HepG2 (cell line): Measurements from ENCODE around the gene MTUS2. TPM values are rescaled to one million over a fixed set of nuclear protein-coding genes. Genes with fewer than 3 reads are reported as not detected.

Experiments
- ATAC-seq: fragments of 200-7000 bp; cut with Tn5 transposase; 3 replicates; pipeline ENCODE4 v1.9.1; 2020; ENCODE audit warnings: mild to moderate bottlenecking, moderate library complexity
- BruUV-seq: library from RNA; stranded (reverse); fragments of 400-500 nt; replicated peaks from 2 replicates; lab custom pipeline; 2021; lab: Mats Ljungman, UMichigan
- CTCF ChIA-PET: fragments of 300-600 bp; formaldehyde crosslinking; extraction: SDS; loops from one replicate; lab custom pipeline; 2021; ENCODE audit warnings: low total read pairs, inconsistent platforms, low intra/inter-chr PET ratio; lab: Yijun Ruan, JAX
- POLR2A ChIA-PET: fragments of 350-600 bp; sonication (Branson Sonifier 250); formaldehyde crosslinking; loops from one replicate; lab custom pipeline; 2020; ENCODE audit warnings: antibody characterized with exemption, inconsistent platforms; lab: Yijun Ruan, JAX
- DNase-seq: peaks from one replicate; pipeline ENCODE4 v3.0.0-alpha.2; 2015; ENCODE audit warnings: low spot score
- FAIRE-seq: peaks from 3 replicates; lab custom pipeline; 2011; peaks lifted over from hg19 to GRCh38; lab: Jason Lieb, UNC
- H2AFZ ChIP-seq: one replicate; pipeline ENCODE4 v1.6.1; 2011; ENCODE audit warnings: low read length, inconsistent platforms
- H3K27ac ChIP-seq: fragments of 300-600 bp; 3 replicates; pipeline ENCODE4 v1.8.0; 2011; ENCODE audit warnings: mixed run types, mild to moderate bottlenecking, mixed read lengths, low read length, inconsistent platforms; ENCODE audit not compliant: insufficient read depth; ENCODE audit errors: extremely low read length
- H3K27me3 ChIP-seq, 2 experiments: fragments of 200-600 bp in 1 of 2; 2 replicates in 1 of 2; 3 replicates in 1 of 2; pipeline versions ENCODE4 v1.6.0 to v1.8.0; 2011; ENCODE audit warnings: low read length in 2 of 2, mild to moderate bottlenecking in 2 of 2, moderate library complexity in 2 of 2, inconsistent platforms in 1 of 2; ENCODE audit not compliant: insufficient read depth in 2 of 2, control insufficient read depth in 1 of 2
- H3K36me3 ChIP-seq, 2 experiments: fragments of 200-600 bp in 1 of 2; replicated peaks in 1 of 2; 2 replicates in 1 of 2; 3 replicates in 1 of 2; pipeline versions ENCODE4 v1.5.1 to v1.8.0; 2011; ENCODE audit warnings: low read length in 2 of 2, inconsistent platforms in 1 of 2; ENCODE audit not compliant: insufficient read depth in 2 of 2, control insufficient read depth in 1 of 2
- H3K4me1 ChIP-seq: 2 replicates; pipeline ENCODE4 v1.5.1; 2012; ENCODE audit warnings: low read length, inconsistent platforms; ENCODE audit not compliant: insufficient read depth
- H3K4me2 ChIP-seq: 2 replicates; pipeline ENCODE4 v1.6.0; 2011; ENCODE audit warnings: low read depth, low read length, inconsistent platforms
- H3K4me3 ChIP-seq, 3 experiments: fragments of 200-600 bp in 1 of 3; sonication (generic), shearing (Covaris generic) in 1 of 3; replicated peaks in 1 of 3; 2 replicates each; pipeline ENCODE4 v1.5.1; 2011 to 2016; ENCODE audit warnings: low read length in 3 of 3, inconsistent platforms in 2 of 3, low read depth in 2 of 3, mild to moderate bottlenecking in 2 of 3, control low read depth in 1 of 3, mixed read lengths in 1 of 3; ENCODE audit not compliant: insufficient read depth in 1 of 3
- H3K79me2 ChIP-seq: one replicate; pipeline ENCODE4 v1.6.1; 2011; ENCODE audit warnings: low read length, inconsistent platforms; ENCODE audit not compliant: insufficient read depth
- H3K9ac ChIP-seq: 2 replicates; pipeline ENCODE4 v1.6.0; 2011; ENCODE audit warnings: mild to moderate bottlenecking, low read depth, low read length, inconsistent platforms; ENCODE audit not compliant: insufficient read depth
- H3K9me3 ChIP-seq: 2 replicates; pipeline ENCODE4 v1.5.1; 2012; ENCODE audit warnings: mild to moderate bottlenecking, low read length
- H4K20me1 ChIP-seq: 2 replicates; pipeline ENCODE4 v1.6.0; 2011; ENCODE audit warnings: inconsistent platforms, mild to moderate bottlenecking, low read length, moderate library complexity; ENCODE audit not compliant: insufficient read depth
- ARID4A ChIP-seq: sonication (generic); formaldehyde crosslinking; IDR thresholded peaks from 2 replicates; pipeline ENCODE4 v1.5.0; 2020; ENCODE audit warnings: mild to moderate bottlenecking, missing genetic modification reagents, borderline replicate concordance
- DMAP1 ChIP-seq: IDR thresholded peaks from 2 replicates; pipeline ENCODE4 v1.6.1; 2016
- HMGA1 ChIP-seq: sonication (generic); formaldehyde crosslinking; conservative IDR thresholded peaks from 2 replicates; pipeline ENCODE4 v1.4.0; 2020; ENCODE audit warnings: missing genetic modification reagents
- HNF1B ChIP-seq: sonication (generic); formaldehyde crosslinking; IDR thresholded peaks from 2 replicates; pipeline ENCODE4 v1.5.1; 2020; ENCODE audit warnings: mild to moderate bottlenecking, moderate library complexity, missing genetic modification reagents
- HNF4G ChIP-seq, 2 experiments: sonication (generic) in 1 of 2; formaldehyde crosslinking in 1 of 2; IDR thresholded peaks; 2 replicates each; pipeline versions ENCODE4 v1.4.0 to v1.6.1; 2011 to 2020; ENCODE audit warnings: borderline replicate concordance in 2 of 2, low read depth in 2 of 2, mild to moderate bottlenecking in 2 of 2, low read length in 1 of 2, missing genetic modification reagents in 1 of 2, moderate library complexity in 1 of 2
- IRF2 ChIP-seq: IDR thresholded peaks from 2 replicates; pipeline ENCODE4 v1.6.1; 2018; ENCODE audit warnings: missing genetic modification reagents, missing compliant biosample characterization
- MXD3 ChIP-seq: IDR thresholded peaks from 2 replicates; pipeline ENCODE4 v1.6.1; 2016; ENCODE audit warnings: mild to moderate bottlenecking, missing biosample characterization, missing genetic modification reagents
- REPIN1 ChIP-seq: sonication (generic); formaldehyde crosslinking; IDR thresholded peaks from 2 replicates; pipeline ENCODE4 v1.8.0; 2022; ENCODE audit warnings: missing genetic modification reagents, low read depth, mild to moderate bottlenecking, borderline replicate concordance
- SIX4 ChIP-seq: sonication (generic); formaldehyde crosslinking; IDR thresholded peaks from 2 replicates; pipeline ENCODE4 v1.4.0; 2020; ENCODE audit warnings: missing genetic modification reagents
- SNAPC2 ChIP-seq: sonication (generic); formaldehyde crosslinking; IDR thresholded peaks from 2 replicates; pipeline ENCODE4 v1.8.1; 2022; ENCODE audit warnings: mild to moderate bottlenecking, missing genetic modification reagents
- ZFP91 ChIP-seq: sonication (generic); formaldehyde crosslinking; IDR thresholded peaks from 2 replicates; pipeline ENCODE4 v1.9.0; 2022; ENCODE audit warnings: missing genetic modification reagents, mild to moderate bottlenecking, borderline replicate concordance
- ZNF589 ChIP-seq: sonication (generic); formaldehyde crosslinking; conservative IDR thresholded peaks from 2 replicates; pipeline ENCODE4 v1.8.0; 2022; ENCODE audit warnings: mild to moderate bottlenecking, moderate library complexity, missing genetic modification reagents
- ZNF713 ChIP-seq: sonication (generic); formaldehyde crosslinking; IDR thresholded peaks from 2 replicates; pipeline ENCODE4 v1.4.0; 2020; ENCODE audit warnings: mild to moderate bottlenecking, missing genetic modification reagents
- WGBS: methylation state at CpG from one replicate; pipeline ENCODE4 v1.1.6; 2017; ENCODE audit warnings: low lambda C conversion rate; 5-methylcytosine and 5-hydroxymethylcytosine counted together
- in situ Hi-C: cut with HindIII; loops from 2 replicates; pipeline ENCODE4 v1.10.0; 2017; ENCODE audit warnings: low pct_unique_long_range_greater_than_20kb; ENCODE audit not compliant: extremely low pct_ligation_motif_present
- intact Hi-C: fragments of 100-400 bp; cut with micrococcal nuclease; formaldehyde crosslinking; loops from one replicate; pipeline ENCODE4 v1.10.0; 2022; ENCODE audit not compliant: unreplicated experiment
- polyA plus RNA-seq, 8 experiments: library from polyadenylated mRNA; depleted of rRNA in 3 of 8; stranded (reverse) in 7 of 8; unstranded in 1 of 8; fragments of >200 nt; fragmentation: Illumina TruSeq in 4 of 8; extraction: Trizol in 4 of 8; gene quantifications; 2 replicates each; pipeline versions ENCODE4 v1.2.1 to v1.2.3, GENCODE V29; 2011 to 2016; ENCODE audit warnings: low read depth in 4 of 8, missing spikeins in 1 of 8, mixed read lengths in 1 of 8; ENCODE audit not compliant: insufficient read depth in 1 of 8
- total RNA-seq, 5 experiments: library from RNA; depleted of rRNA; stranded (reverse); fragments of >200 nt; fragmentation: Illumina TruSeq; extraction: Trizol; gene quantifications; 2 replicates each; pipeline ENCODE4 v1.2.3, GENCODE V29; 2016; ENCODE audit warnings: low read depth in 1 of 5

Gene MTUS2
- total and polyA plus RNA-seq, 2 of the 13 experiments (the other 11 are each of a cell fraction or from before 2014, with no cell fraction given): not detected

- H3K4me3 ChIP-seq: no peak overlapping the region
- H3K27ac ChIP-seq: no peak overlapping the region
- H3K4me2 ChIP-seq: no peak overlapping the region
- H2AFZ ChIP-seq: no peak overlapping the region
- in situ Hi-C loops (loop anchor here (5.0 to 10.0 kb wide), 2 partner anchors 199 to 606 kb away; no protein-coding TSS in a partner anchor), intact Hi-C loops (loop anchor here (1.0 to 10.0 kb wide), 2 partner anchors 86 to 200 kb away; partner anchors contain the start of gene SLC7A1)
- H4K20me1 ChIP-seq: peaks cover 4% of the 10 kb centered on the region; the same call in 1 of the 2 replicates
- peak; percentile 88 for ATAC-seq
- peaks cover 4 to 8% of the 10 kb centered on the region in 2 experiments; a peak in 3 of 5 replicates for H3K36me3 ChIP-seq
- BruUV-seq: no TSS peak
- peak; percentile 63 for FAIRE-seq
- H3K4me1 ChIP-seq: peaks cover 12% of the 10 kb centered on the region
- WGBS: 53% methylated on average over 13 of the region's 16 CpGs
- POLR2A ChIA-PET: interaction anchor here (0.6 to 1.0 kb wide), 2 partner anchors 11 to 184 kb away, joined by 3 to 4 read pairs; no protein-coding TSS in a partner anchor
- H3K79me2 ChIP-seq: no peaks in the 10 kb centered on the region
- H3K9me3 ChIP-seq: no peaks in the 10 kb centered on the region
- CTCF ChIA-PET: interaction anchor here (1.0 to 2.7 kb wide), 2 partner anchors 199 to 205 kb away, joined by 11 to 26 read pairs; no protein-coding TSS in a partner anchor
- DNase-seq: peak; percentile 60
- peaks cover 0 to 10% of the 10 kb centered on the region in 2 experiments; a peak in 1 of 5 replicates for H3K27me3 ChIP-seq
- no peak overlapping the region for H3K9ac ChIP-seq
- no peak for TF ChIP-seq MXD3
- TF ChIP-seq IRF2 (CRISPR knock-in tag): 0 out of 2 replicates have a peak, but pooled peaks have one; percentile 32
- no peak for TF ChIP-seq REPIN1 (CRISPR knock-in tag)
- no peak for TF ChIP-seq SNAPC2 (CRISPR knock-in tag)
- no peak for TF ChIP-seq ZNF589
- no peak for TF ChIP-seq HNF4G (IDR thresholded peaks at IDR 0.05; ENCODE audit: borderline replicate concordance, low read depth, low read length)
- no peak for TF ChIP-seq HNF4G (CRISPR knock-in tag; IDR thresholded peaks at IDR 0.05; ENCODE audit: borderline replicate concordance, low read depth)
- no peak for TF ChIP-seq ZNF713 (CRISPR knock-in tag)
- TF ChIP-seq SIX4: no peak
- no peak for TF ChIP-seq DMAP1 (CRISPR knock-in tag)
- TF ChIP-seq HMGA1 (CRISPR knock-in tag): no peak
- peak; percentile 25; the same call in 1 of the 2 replicates for TF ChIP-seq ZFP91 (CRISPR knock-in tag)
- TF ChIP-seq HNF1B (CRISPR knock-in tag): no peak
- no peak for TF ChIP-seq ARID4A
Observed at GRCh38 chr13:29508130-29508875, 688.2 kb downstream of the MTUS2 start.
